ENCODE measurements around the gene HEPHL1.

HEPHL1 gene

DNA sequence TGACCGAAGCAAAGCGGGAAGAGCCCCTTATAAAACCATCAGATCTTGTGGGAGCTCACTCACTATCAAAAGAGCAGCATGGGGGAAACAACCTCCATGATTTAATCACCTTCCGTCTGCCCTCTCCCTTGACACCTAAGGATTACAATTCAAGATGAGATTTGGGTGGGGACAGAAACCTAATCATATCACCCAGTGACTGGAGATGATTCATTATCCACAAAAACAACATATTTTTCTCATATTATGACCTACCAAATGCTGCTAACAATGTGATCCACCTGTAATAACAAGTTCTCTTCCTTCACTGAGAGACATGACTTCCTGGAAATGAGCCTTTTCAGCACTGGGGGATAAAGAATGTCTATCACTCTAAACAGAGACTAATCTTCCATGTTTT lies 23.4 kb upstream of the HEPHL1 start:
- TF ChIP-seq MYC (IDR thresholded peaks at IDR 0.05; ENCODE audit: low read depth, low read length): no peak
- TF ChIP-seq, protein P1, sequence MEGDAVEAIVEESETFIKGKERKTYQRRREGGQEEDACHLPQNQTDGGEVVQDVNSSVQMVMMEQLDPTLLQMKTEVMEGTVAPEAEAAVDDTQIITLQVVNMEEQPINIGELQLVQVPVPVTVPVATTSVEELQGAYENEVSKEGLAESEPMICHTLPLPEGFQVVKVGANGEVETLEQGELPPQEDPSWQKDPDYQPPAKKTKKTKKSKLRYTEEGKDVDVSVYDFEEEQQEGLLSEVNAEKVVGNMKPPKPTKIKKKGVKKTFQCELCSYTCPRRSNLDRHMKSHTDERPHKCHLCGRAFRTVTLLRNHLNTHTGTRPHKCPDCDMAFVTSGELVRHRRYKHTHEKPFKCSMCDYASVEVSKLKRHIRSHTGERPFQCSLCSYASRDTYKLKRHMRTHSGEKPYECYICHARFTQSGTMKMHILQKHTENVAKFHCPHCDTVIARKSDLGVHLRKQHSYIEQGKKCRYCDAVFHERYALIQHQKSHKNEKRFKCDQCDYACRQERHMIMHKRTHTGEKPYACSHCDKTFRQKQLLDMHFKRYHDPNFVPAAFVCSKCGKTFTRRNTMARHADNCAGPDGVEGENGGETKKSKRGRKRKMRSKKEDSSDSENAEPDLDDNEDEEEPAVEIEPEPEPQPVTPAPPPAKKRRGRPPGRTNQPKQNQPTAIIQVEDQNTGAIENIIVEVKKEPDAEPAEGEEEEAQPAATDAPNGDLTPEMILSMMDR (IDR thresholded peaks at IDR 0.05; ENCODE audit: low read depth, low read length): no peak
- no peak for TF ChIP-seq POLR2A (IDR thresholded peaks at IDR 0.05; ENCODE audit: extremely low read depth, insufficient read length)
- TF ChIP-seq, protein P2, sequence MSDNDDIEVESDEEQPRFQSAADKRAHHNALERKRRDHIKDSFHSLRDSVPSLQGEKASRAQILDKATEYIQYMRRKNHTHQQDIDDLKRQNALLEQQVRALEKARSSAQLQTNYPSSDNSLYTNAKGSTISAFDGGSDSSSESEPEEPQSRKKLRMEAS (IDR thresholded peaks at IDR 0.05; ENCODE audit: low read depth, low read length): no peak
- H3K4me3 ChIP-seq (ENCODE audit: low read depth, low read length): no peak overlapping the region

DNA sequence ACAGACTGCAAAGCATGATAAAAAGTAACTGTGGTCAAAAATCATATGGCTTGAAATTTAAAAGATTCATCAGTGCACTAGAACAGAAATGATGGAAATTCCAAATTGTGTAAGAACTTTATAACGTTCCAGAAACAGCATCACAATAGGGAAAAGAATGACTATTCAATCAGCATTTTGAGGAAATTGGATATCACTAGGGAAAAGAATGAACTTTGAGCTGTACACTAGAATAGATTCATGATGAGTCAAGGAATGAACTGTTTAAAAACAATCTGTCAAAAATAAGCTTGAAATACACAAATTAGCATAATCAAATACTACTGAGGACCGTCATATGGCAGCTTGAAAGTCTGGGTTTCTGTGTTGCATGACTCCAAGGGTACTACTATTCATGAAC lies 20.5 kb upstream of the HEPHL1 start:
- no peak overlapping the region for H3K4me3 ChIP-seq (ENCODE audit: low read depth, low read length)
- no peak for DNase-seq (ENCODE audit: low read depth)
- TF ChIP-seq, protein P2 (IDR thresholded peaks at IDR 0.05; ENCODE audit: low read depth, low read length): no peak
- TF ChIP-seq, protein P1 (IDR thresholded peaks at IDR 0.05; ENCODE audit: low read depth, low read length): no peak
- TF ChIP-seq MYC (IDR thresholded peaks at IDR 0.05; ENCODE audit: low read depth, low read length) (no peak), POLR2A (IDR thresholded peaks at IDR 0.05; ENCODE audit: extremely low read depth, insufficient read length) (no peak)

More for the DNA sequence above, 23.4 kb upstream of the HEPHL1 start:
- DNase-seq (ENCODE audit: low read depth): no peak

DNA sequence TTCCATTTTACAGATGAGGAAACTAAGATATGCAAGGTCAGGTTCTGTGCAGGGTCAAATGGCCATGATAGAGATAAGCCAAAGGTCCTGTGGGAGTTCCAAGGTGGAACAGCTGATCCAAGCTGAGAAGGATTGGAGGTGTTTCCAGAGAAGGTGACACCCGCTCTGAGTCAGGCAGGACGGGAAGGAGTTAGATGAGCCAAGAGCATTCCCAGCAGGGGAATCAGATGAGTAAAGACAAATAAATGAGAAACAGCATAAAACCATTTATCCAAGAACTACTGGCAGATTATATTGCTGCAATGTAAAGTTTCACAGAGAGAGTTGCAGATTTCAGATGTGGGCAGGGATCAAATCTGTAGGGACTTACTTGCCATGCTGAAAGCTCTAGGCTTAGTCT lies 18.9 kb upstream of the HEPHL1 start:
- no peak overlapping the region for H3K4me3 ChIP-seq (ENCODE audit: low read depth, low read length)
- no peak for TF ChIP-seq POLR2A (IDR thresholded peaks at IDR 0.05; ENCODE audit: extremely low read depth, insufficient read length)
- TF ChIP-seq MYC (IDR thresholded peaks at IDR 0.05; ENCODE audit: low read depth, low read length): no peak
- TF ChIP-seq, protein P1 (IDR thresholded peaks at IDR 0.05; ENCODE audit: low read depth, low read length): no peak
- TF ChIP-seq, protein P2 (IDR thresholded peaks at IDR 0.05; ENCODE audit: low read depth, low read length): no peak

DNA sequence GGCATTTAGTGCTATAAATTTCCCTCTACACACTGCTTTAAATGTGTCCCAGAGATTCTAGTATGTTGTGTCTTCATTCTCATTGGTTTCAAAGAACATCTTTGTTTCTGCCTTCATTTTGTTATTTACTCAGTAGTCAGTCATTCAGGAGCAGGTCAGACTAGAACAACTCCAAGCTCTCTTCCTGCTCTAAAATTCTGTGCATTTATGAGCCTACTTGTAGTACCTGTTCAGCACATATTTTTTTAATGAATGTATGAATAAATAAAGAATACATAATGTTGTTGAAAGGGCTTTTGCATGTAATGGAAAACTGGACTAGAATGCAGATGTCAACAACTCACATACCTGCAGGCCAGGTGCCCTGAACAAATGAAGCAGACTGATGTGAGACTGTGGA lies 13.7 kb upstream of the HEPHL1 start:
- TF ChIP-seq, protein P1 (IDR thresholded peaks at IDR 0.05; ENCODE audit: low read depth, low read length): no peak
- no peak for TF ChIP-seq POLR2A (IDR thresholded peaks at IDR 0.05; ENCODE audit: extremely low read depth, insufficient read length)
- TF ChIP-seq, protein P2 (IDR thresholded peaks at IDR 0.05; ENCODE audit: low read depth, low read length): no peak
- no peak for TF ChIP-seq MYC (IDR thresholded peaks at IDR 0.05; ENCODE audit: low read depth, low read length)
- H3K4me3 ChIP-seq (ENCODE audit: low read depth, low read length): no peak overlapping the region
- no peak for DNase-seq (ENCODE audit: low read depth)

More for the DNA sequence above, 18.9 kb upstream of the HEPHL1 start:
- no peak for DNase-seq (ENCODE audit: low read depth)

DNA sequence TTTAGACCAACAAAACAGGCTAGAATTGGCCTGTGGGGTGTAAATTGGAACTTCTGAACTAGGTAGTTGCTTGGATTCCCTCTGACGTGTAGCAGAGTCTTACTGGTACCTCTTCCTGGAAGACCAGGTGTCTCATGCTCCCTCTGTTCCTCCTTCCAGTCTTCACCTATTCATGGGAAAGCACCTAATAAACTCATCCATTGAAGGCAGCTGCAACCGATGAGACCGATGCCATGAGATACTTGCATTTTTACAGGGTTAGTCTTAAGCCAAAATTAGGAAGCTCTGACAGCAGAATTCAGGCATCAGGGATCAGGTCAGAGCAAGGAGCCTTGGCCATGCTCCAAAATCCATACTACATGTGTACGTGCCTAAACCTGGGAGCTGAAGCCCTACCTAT lies 13.2 kb upstream of the HEPHL1 start:
- H3K4me3 ChIP-seq (ENCODE audit: low read depth, low read length): no peak overlapping the region
- DNase-seq (ENCODE audit: low read depth): no peak
- TF ChIP-seq POLR2A (IDR thresholded peaks at IDR 0.05; ENCODE audit: extremely low read depth, insufficient read length) (no peak), MYC (IDR thresholded peaks at IDR 0.05; ENCODE audit: low read depth, low read length) (no peak)
- TF ChIP-seq, protein P2 (IDR thresholded peaks at IDR 0.05; ENCODE audit: low read depth, low read length): no peak
- TF ChIP-seq, protein P1 (IDR thresholded peaks at IDR 0.05; ENCODE audit: low read depth, low read length): no peak

Data from NB4 (cell line).